IMR-90 (cell line): ENCODE data around the gene FMC1. TPM values are rescaled to one million over a fixed set of nuclear protein-coding genes. Genes with fewer than 3 reads are reported as not detected.

Experiments used
- ATAC-seq: fragments of 200-7000 bp; cut with Tn5 transposase; 2 replicates; pipeline ENCODE4 v1.9.1; 2020; ENCODE audit warnings: low read depth, mild to moderate bottlenecking, moderate library complexity
- BruUV-seq: library from RNA; stranded (reverse); fragments of 400-500 nt; replicated peaks from 2 replicates; lab custom pipeline; 2021; lab: Mats Ljungman, UMichigan
- CTCF ChIA-PET: fragments of 300-600 bp; formaldehyde crosslinking; extraction: SDS; loops from one replicate; lab custom pipeline; 2021; ENCODE audit warnings: antibody characterized with exemption; lab: Yijun Ruan, JAX
- POLR2A ChIA-PET: fragments of 300-600 bp; sonication (Branson Sonifier 250); formaldehyde crosslinking; loops from one replicate; lab custom pipeline; 2022; ENCODE audit warnings: antibody characterized with exemption; ENCODE audit not compliant: unreplicated experiment; lab: Charles Lee
- DNase-seq: peaks from one replicate; pipeline ENCODE4 v3.0.0; 2013
- H2AFZ ChIP-seq: replicated peaks from 2 replicates; pipeline ENCODE3; 2013; ENCODE audit warnings: low read length, mild to moderate bottlenecking; ENCODE audit not compliant: poor library complexity
- H2AK5ac ChIP-seq: 2 replicates; pipeline ENCODE4 v1.6.1; 2013; ENCODE audit warnings: low read depth, low read length, inconsistent platforms
- H2AK9ac ChIP-seq: replicated peaks from 2 replicates; pipeline ENCODE3; 2013; ENCODE audit warnings: mild to moderate bottlenecking, low read depth, low read length, moderate library complexity; ENCODE audit not compliant: poor library complexity
- H2BK120ac ChIP-seq: 2 replicates; pipeline ENCODE4 v1.6.1; 2013; ENCODE audit warnings: low read depth, low read length, inconsistent platforms
- H2BK15ac ChIP-seq: 3 replicates; pipeline ENCODE4 v1.6.1; 2013; ENCODE audit warnings: low read depth, low read length, inconsistent platforms
- H2BK20ac ChIP-seq: 2 replicates; pipeline ENCODE4 v1.6.1; 2013; ENCODE audit warnings: low read depth, mild to moderate bottlenecking, inconsistent platforms, low read length, moderate library complexity
- H2BK5ac ChIP-seq: 2 replicates; pipeline ENCODE4 v1.6.1; 2013; ENCODE audit warnings: mild to moderate bottlenecking, low read depth, low read length, inconsistent platforms; ENCODE audit not compliant: poor library complexity, severe bottlenecking
- H3K14ac ChIP-seq: replicated peaks from 2 replicates; pipeline ENCODE4 v1.6.1; 2013; ENCODE audit warnings: low read depth, low read length, inconsistent platforms
- H3K18ac ChIP-seq: 2 replicates; pipeline ENCODE4 v1.6.1; 2013; ENCODE audit warnings: low read depth, low read length, control low read depth
- H3K23ac ChIP-seq: 2 replicates; pipeline ENCODE4 v1.6.1; 2013; ENCODE audit warnings: low read depth, low read length, inconsistent platforms
- H3K27ac ChIP-seq: 2 replicates; pipeline ENCODE4 v1.5.1; 2013; ENCODE audit warnings: mild to moderate bottlenecking, control low read depth, low read length; ENCODE audit not compliant: insufficient read depth
- H3K27me3 ChIP-seq: 2 replicates; pipeline ENCODE4 v1.6.1; 2013; ENCODE audit warnings: low read length; ENCODE audit not compliant: control insufficient read depth, insufficient read depth
- H3K36me3 ChIP-seq: 2 replicates; pipeline ENCODE4 v1.6.1; 2013; ENCODE audit warnings: low read length, mixed read lengths; ENCODE audit not compliant: control insufficient read depth, insufficient read depth
- H3K4ac ChIP-seq: 2 replicates; pipeline ENCODE4 v1.6.1; 2013; ENCODE audit warnings: low read depth, low read length, inconsistent platforms
- H3K4me1 ChIP-seq: 2 replicates; pipeline ENCODE4 v1.6.1; 2013; ENCODE audit warnings: low read length, mixed read lengths; ENCODE audit not compliant: control insufficient read depth, insufficient read depth
- H3K4me2 ChIP-seq: 2 replicates; pipeline ENCODE4 v1.6.1; 2013; ENCODE audit warnings: low read depth, mild to moderate bottlenecking, control low read depth, low read length, moderate library complexity
- H3K4me3 ChIP-seq: 2 replicates; pipeline ENCODE4 v1.5.1; 2013; ENCODE audit warnings: low read depth, mild to moderate bottlenecking, control low read depth, low read length, moderate library complexity; ENCODE audit not compliant: insufficient read depth
- H3K56ac ChIP-seq: 2 replicates; pipeline ENCODE4 v1.6.1; 2013; ENCODE audit warnings: low read length, inconsistent platforms; ENCODE audit not compliant: insufficient read depth; ENCODE audit errors: extremely low read depth
- H3K79me1 ChIP-seq, 2 experiments: 2 replicates each; pipeline ENCODE4 v1.6.1; 2013; ENCODE audit warnings: low read length in 2 of 2, inconsistent platforms in 1 of 2, low read depth in 1 of 2
- H3K9ac ChIP-seq: 2 replicates; pipeline ENCODE4 v1.6.1; 2013; ENCODE audit warnings: low read depth, low read length, control low read depth
- H3K9me1 ChIP-seq: 2 replicates; pipeline ENCODE4 v1.6.1; 2013; ENCODE audit warnings: low read length, inconsistent platforms; ENCODE audit not compliant: insufficient read depth
- H3K9me3 ChIP-seq: 2 replicates; pipeline ENCODE4 v1.6.1; 2013; ENCODE audit warnings: low read length; ENCODE audit not compliant: control insufficient read depth, insufficient read depth
- H4K20me1 ChIP-seq: 2 replicates; pipeline ENCODE4 v1.6.1; 2013; ENCODE audit warnings: low read length, inconsistent platforms; ENCODE audit not compliant: insufficient read depth
- H4K5ac ChIP-seq: 2 replicates; pipeline ENCODE4 v1.6.1; 2013; ENCODE audit warnings: mild to moderate bottlenecking, low read depth, low read length, control low read depth
- H4K8ac ChIP-seq, 2 experiments: 2 replicates each; pipeline ENCODE4 v1.6.1; 2013; ENCODE audit warnings: low read depth in 2 of 2, low read length in 2 of 2, control low read depth in 1 of 2, inconsistent platforms in 1 of 2
- H4K91ac ChIP-seq: 2 replicates; pipeline ENCODE4 v1.6.1; 2013; ENCODE audit warnings: low read depth, low read length, inconsistent platforms; ENCODE audit not compliant: insufficient read depth
- CEBPB ChIP-seq: IDR thresholded peaks from 2 replicates; pipeline ENCODE4 v1.6.1; 2012; ENCODE audit warnings: low read depth, low read length, improper control_type of control experiment
- MXI1 ChIP-seq: IDR thresholded peaks from 2 replicates; pipeline ENCODE4 v1.6.1; 2012; ENCODE audit warnings: low read depth, mild to moderate bottlenecking, low read length, moderate library complexity, borderline replicate concordance
- NFE2L2 ChIP-seq: fragments of 150-350 bp; IDR thresholded peaks from 2 replicates; pipeline ENCODE4 v1.6.1; 2016; ENCODE audit warnings: low read depth, mild to moderate bottlenecking, low read length
- POLR2A ChIP-seq: IDR thresholded peaks from 2 replicates; pipeline ENCODE4 v1.6.1; 2012; ENCODE audit warnings: mild to moderate bottlenecking, low read depth, low read length
- RCOR1 ChIP-seq: IDR thresholded peaks from 2 replicates; pipeline ENCODE4 v1.6.1; 2012; ENCODE audit warnings: mild to moderate bottlenecking, low read length, improper control_type of control experiment; ENCODE audit not compliant: insufficient replicate concordance
- whole genome bisulfite sequencing, 2 experiments: methylation state at CpG; one replicate each; pipeline versions ENCODE4 v1.1.5 to v1.1.7; 2013; ENCODE audit warnings: missing lambda C conversion rate in 2 of 2; ENCODE audit not compliant: insufficient read length in 1 of 2; ENCODE audit errors: extremely low coverage in 2 of 2; 5-methylcytosine and 5-hydroxymethylcytosine counted together
- dilution Hi-C: fragments of 300-500 bp; cut with HindIII; formaldehyde crosslinking; loops from one replicate; pipeline ENCODE4 v1.14.3; 2018; ENCODE audit warnings: low sequenced_read_pairs; ENCODE audit not compliant: unreplicated experiment
- in situ Hi-C: fragments of 300-500 bp; cut with MboI; formaldehyde crosslinking; loops from 3 replicates; pipeline ENCODE4 v1.14.3; 2019; ENCODE audit warnings: low sequenced_read_pairs, inconsistent platforms, mixed read lengths
- intact Hi-C: fragments of 100-400 bp; cut with micrococcal nuclease; formaldehyde crosslinking; loops from 2 replicates; pipeline ENCODE4 v1.10.0; 2022
- polyA plus RNA-seq, 3 experiments: library from polyadenylated mRNA; depleted of rRNA; stranded (reverse); fragments of >200 nt; gene quantifications; 2 replicates each; pipeline ENCODE4 v1.2.3, GENCODE V29; 2012; ENCODE audit warnings: low replicate concordance in 1 of 3
- total RNA-seq: library from RNA; depleted of rRNA; stranded (reverse); fragments of >200 nt; gene quantifications from 2 replicates; pipeline ENCODE4 v1.2.3, GENCODE V29; 2012
- TF ChIP-seq, protein P1 (sequence below): fragments of 150-350 bp; IDR thresholded peaks from 2 replicates; pipeline ENCODE4 v1.6.1; 2016; ENCODE audit warnings: low read depth, mild to moderate bottlenecking, low read length, moderate library complexity, borderline replicate concordance

Gene FMC1
- total and polyA plus RNA-seq, 2 of the 4 experiments (the other 2 are of a cell fraction), result 6.1 to 11.9 TPM

DNA sequence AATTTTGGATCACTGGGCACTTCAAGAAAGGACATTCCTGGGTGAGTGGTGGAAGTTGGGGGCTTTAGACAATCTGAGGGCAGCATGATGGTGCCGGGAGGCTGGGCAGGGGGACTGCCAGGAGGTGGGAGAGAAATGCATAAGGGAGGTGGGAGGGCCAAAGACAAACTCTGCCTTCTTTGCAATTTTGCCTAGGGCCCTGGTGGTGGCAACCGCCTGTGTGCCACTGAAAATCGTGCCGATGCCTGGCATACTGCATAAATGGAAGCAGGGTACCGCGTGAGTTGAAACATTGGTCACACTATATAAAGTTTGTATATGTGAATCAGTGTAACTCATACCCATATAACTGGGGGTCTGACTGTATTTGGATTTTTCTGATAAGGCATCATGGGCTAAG, 21.8 kb downstream of the FMC1 start:
- Histone ChIP-seq H3K27ac (no peak overlapping the region), H3K9me3 (no peaks in the 10 kb centered on the region), H3K9ac (no peak overlapping the region), H2AFZ (no peak overlapping the region), H3K56ac (no peak overlapping the region), H3K79me1 (peaks cover 4 to 31% of the 10 kb centered on the region in 2 experiments; a peak in 3 of 4 replicates), H4K20me1 (peaks cover 65% of the 10 kb centered on the region), H3K14ac (no peak overlapping the region), H4K5ac (no peak overlapping the region), H3K9me1 (peaks cover 7% of the 10 kb centered on the region; the same call in 1 of the 2 replicates), H3K4me1 (peaks cover 2% of the 10 kb centered on the region), H2BK20ac (no peak overlapping the region), H2AK5ac (no peak overlapping the region), H3K18ac (no peak overlapping the region), H2AK9ac (no peak overlapping the region), H4K91ac (no peak overlapping the region), H3K4me2 (no peak overlapping the region), H2BK5ac (no peak overlapping the region), H3K4me3 (no peak overlapping the region), H2BK15ac (no peak overlapping the region), H3K36me3 (peaks cover 2% of the 10 kb centered on the region), H3K27me3 (no peaks in the 10 kb centered on the region), H3K4ac (no peak overlapping the region), H4K8ac (no peak overlapping the region), H3K23ac (0 out of 2 replicates have a peak overlapping the region, but pooled peaks have one; percentile 32), H2BK120ac (no peak overlapping the region)
- BruUV-seq, result no TSS peak
- intact Hi-C loops (loop anchor here (5.0 kb wide), 2 partner anchors 34 to 49 kb away; no protein-coding TSS in a partner anchor), dilution Hi-C loops (no loop called here), in situ Hi-C loops (no loop called here)
- no peak for ATAC-seq
- CTCF ChIA-PET, result no interaction called here
- TF ChIP-seq NFE2L2, result no peak
- TF ChIP-seq, protein P1, sequence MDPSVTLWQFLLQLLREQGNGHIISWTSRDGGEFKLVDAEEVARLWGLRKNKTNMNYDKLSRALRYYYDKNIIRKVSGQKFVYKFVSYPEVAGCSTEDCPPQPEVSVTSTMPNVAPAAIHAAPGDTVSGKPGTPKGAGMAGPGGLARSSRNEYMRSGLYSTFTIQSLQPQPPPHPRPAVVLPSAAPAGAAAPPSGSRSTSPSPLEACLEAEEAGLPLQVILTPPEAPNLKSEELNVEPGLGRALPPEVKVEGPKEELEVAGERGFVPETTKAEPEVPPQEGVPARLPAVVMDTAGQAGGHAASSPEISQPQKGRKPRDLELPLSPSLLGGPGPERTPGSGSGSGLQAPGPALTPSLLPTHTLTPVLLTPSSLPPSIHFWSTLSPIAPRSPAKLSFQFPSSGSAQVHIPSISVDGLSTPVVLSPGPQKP, result no peak
- TF ChIP-seq CEBPB, result no peak
- TF ChIP-seq RCOR1, result no peak
- TF ChIP-seq MXI1, result no peak
- no peak for TF ChIP-seq POLR2A
- POLR2A ChIA-PET, result no interaction called here
- DNase-seq, result no peak
- no CpG with 5 or more reads among the region's 6 CpGs for WGBS, 2 experiments
